Myocyte (in vitro differentiated cells): ENCODE measurements around the gene FAP. TPM values are rescaled to one million over a fixed set of nuclear protein-coding genes. Genes with fewer than 3 reads are reported as not detected.

Source experiments
- DNase-seq: peaks from one replicate; pipeline ENCODE4 v3.0.0-alpha.2; 2012; ENCODE audit warnings: low read depth
- total RNA-seq: library from RNA; depleted of rRNA; stranded (reverse); fragments of >200 nt; gene quantifications from 2 replicates; pipeline ENCODE4 v1.2.3, GENCODE V29; 2014

The FAP gene
- total RNA-seq, 1 donor from 2014 or later: 57.7 TPM

DNA sequence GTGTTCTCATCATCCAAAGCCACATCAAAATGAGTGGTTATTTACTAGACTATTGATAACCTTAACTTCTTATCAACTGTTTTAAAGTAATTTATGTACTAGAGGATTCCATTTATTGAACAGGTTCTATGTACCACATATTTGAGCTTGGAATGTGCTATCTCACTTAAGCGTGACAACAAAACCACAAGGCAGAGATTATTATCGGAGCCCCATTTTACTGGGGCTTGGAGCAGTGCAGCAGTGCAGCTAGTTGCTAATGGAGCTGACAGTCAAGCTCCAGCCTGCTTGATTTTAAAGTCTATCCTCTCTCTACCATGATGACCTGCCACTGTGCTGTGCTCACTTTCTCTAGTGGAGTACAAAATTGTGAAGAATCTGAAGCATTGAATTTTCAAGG lies 115.8 kb downstream of the FAP start:
- DNase-seq: no peak

DNA sequence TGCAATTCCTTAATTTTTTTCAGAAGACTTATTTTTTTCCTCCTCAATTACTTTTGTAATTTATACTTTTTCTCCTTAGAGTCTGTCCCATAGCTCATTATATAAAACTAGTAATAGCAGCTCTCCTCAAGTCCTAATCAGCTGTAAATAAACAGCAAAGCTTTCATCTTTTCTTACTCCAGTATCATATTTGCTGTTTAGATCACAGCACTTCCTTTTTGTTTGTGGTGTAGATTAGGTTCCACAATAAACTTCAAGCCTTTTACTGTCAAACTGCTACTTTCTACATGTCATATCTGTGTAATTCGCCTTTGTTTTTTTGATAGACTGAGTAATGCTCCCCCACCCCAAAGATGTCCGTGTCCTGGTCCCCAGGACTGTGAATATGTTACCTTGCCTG lies 116.7 kb downstream of the FAP start:
- no peak for DNase-seq

DNA sequence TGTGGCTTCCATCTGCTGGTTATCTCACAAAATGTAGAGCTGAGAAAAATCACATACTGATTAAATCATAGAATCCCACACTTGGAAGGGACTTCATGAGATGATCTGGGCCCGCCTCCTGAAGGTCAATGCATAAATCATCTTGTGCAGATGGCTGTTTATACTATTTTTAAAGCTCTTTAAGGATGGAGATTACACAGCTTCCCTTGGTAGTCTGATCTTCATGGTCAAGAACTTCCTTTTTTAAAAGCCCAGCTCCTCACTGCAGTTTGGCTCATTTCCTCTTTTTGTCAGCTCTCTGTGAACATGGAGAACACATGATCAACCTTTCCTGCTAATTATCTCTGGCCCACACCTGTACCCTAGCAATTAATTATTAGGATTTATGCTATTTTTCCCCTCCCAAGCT lies 117.1 kb downstream of the FAP start:
- DNase-seq: no peak

DNA sequence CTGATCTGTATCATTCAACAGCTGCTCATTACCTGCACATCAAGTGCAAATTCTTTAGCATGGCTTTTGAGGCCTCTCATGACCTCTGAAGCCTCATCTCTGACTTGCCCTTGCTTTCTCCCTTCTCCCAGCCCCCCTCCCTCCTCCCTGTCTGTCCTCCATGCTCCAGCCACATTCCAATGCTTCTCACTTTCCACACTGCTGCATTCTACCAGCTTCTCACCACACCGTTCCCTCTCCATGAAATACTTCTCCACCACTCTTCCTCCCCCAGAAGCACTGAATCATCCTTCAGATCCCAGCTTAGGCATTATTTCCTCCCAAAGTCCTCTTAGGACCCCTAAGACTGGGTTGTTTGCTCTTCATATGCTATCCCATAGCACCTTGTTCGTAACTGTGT lies 118.1 kb downstream of the FAP start:
- DNase-seq: no peak

DNA sequence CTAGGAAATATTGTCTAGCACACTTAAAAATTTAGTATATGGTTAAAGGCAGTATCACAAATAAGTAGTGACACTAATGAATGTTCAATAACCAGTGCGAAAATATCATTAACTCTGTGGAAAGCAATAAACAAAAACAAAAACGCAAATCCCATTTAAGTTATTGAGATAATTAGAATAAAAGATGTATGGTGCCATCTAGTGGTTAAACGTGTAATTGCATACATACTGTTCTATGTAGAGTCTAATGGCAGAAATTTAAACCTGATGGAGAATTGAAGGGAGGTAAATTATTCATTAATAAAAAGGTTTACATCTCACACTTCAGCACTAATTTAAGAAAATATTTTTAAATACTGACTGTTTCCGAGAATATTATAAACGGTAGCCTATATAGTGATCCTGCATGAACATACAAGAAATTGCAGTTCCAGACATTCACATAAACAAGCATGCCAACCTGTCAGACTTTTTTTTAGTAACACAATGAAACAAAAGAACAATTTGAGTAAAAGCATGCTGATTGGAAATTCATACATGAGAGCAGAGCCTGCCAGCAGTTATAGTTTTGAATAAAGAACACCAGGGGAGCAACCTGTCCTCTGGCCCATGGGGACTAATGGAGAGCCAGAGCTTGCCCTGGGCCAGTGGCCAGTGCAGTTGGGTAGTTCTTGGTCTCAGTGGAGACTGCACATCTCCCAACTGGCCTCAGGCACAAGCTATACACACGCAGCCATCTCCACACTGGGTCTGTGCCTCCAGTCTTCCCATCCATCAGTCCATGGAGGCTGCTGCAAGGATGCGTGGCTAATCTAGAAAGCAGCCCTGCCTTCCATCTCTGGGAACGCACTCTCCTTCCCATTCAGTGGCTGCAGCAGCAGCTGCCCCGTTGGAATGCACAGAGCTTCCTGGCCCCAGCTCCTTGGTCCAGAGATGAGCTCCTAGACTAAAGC lies 119.2 kb downstream of the FAP start:
- peak; percentile 82 for DNase-seq

Other genes with a start within 250 kb of the FAP start
- 13.0 and 19.6 TPM in 2 replicates for gene DPP4, start 169.2 kb downstream of the FAP start, total RNA-seq
- gene GCG, start 91.2 kb downstream of the FAP start, total RNA-seq: not detected in 2 replicates
- gene IFIH1, start 75.2 kb upstream of the FAP start, total RNA-seq: 4.5 and 5.1 TPM in 2 replicates
- gene GCA, start 100.7 kb upstream of the FAP start, total RNA-seq: 1.3 and 2.0 TPM in 2 replicates